B cell (primary cell): ENCODE measurements around the gene SKAP1. TPM values are rescaled to one million over a fixed set of nuclear protein-coding genes. Genes with fewer than 3 reads are reported as not detected.

Source experiments
- ATAC-seq: fragments of 200-7000 bp; cut with Tn5 transposase; one replicate; pipeline ENCODE4 v1.10.0; 2021; ENCODE audit warnings: low read depth, mild to moderate bottlenecking, moderate number of reproducible peaks, moderate library complexity
- CTCF ChIA-PET: fragments of 350-600 bp; sonication (Branson Sonifier 250); formaldehyde crosslinking; loops from one replicate; lab custom pipeline; 2021; ENCODE audit warnings: antibody characterized with exemption, inconsistent platforms; lab: Charles Lee
- POLR2A ChIA-PET: fragments of 350-600 bp; sonication (Branson Sonifier 250); formaldehyde crosslinking; loops from one replicate; lab custom pipeline; 2021; ENCODE audit warnings: antibody characterized with exemption; lab: Charles Lee
- DNase-seq: peaks from one replicate; pipeline ENCODE4 v3.0.0; 2013
- H2AFZ ChIP-seq: 2 replicates; pipeline ENCODE4 v1.6.1; 2012; ENCODE audit warnings: mild to moderate bottlenecking, low read depth, low read length; ENCODE audit not compliant: insufficient read depth, poor library complexity, severe bottlenecking
- H3K27ac ChIP-seq, 2 donors: 1 replicate in 1 of 2; 2 replicates in 1 of 2; pipeline ENCODE4 v1.5.1; 2012 to 2013; ENCODE audit warnings: low read length in 2 of 2, mild to moderate bottlenecking in 2 of 2, moderate library complexity in 1 of 2
- H3K27me3 ChIP-seq, 4 experiments: fragments of 200-600 bp in 1 of 4; sonication (generic) in 1 of 4; replicated peaks in 1 of 4; 1 replicate in 2 of 4; 2 replicates in 2 of 4; pipeline versions ENCODE4 v1.6.1 to v1.7.0; 2013 to 2016; ENCODE audit warnings: low read length in 3 of 4, mild to moderate bottlenecking in 2 of 4, mixed read lengths in 1 of 4, moderate library complexity in 1 of 4; ENCODE audit not compliant: insufficient read depth in 4 of 4, control insufficient read depth in 3 of 4; ENCODE audit errors: control extremely low read depth in 1 of 4
- H3K36me3 ChIP-seq, 2 experiments: replicated peaks in 1 of 2; 1 replicate in 1 of 2; 2 replicates in 1 of 2; pipeline versions ENCODE4 v1.6.1 to v1.7.1; 2013; ENCODE audit warnings: low read length in 1 of 2; ENCODE audit not compliant: insufficient read depth in 2 of 2, control insufficient read depth in 1 of 2; ENCODE audit errors: control extremely low read depth in 1 of 2, extremely low read depth in 1 of 2
- H3K4me1 ChIP-seq, 2 donors: fragments of 200-600 bp in 1 of 2; sonication (generic) in 1 of 2; 1 replicate in 1 of 2; 2 replicates in 1 of 2; pipeline versions ENCODE4 v1.5.1 to v1.6.1; 2013 to 2017; ENCODE audit warnings: low read length in 2 of 2; ENCODE audit not compliant: control insufficient read depth in 2 of 2, insufficient read depth in 2 of 2
- H3K4me2 ChIP-seq: replicated peaks from 2 replicates; pipeline ENCODE3; 2012; ENCODE audit warnings: mild to moderate bottlenecking, low read depth, low read length; ENCODE audit not compliant: poor library complexity, severe bottlenecking
- H3K4me3 ChIP-seq, 5 experiments: fragments of 200-600 bp in 1 of 5; sonication (generic) in 1 of 5; 1 replicate in 3 of 5; 2 replicates in 2 of 5; pipeline versions ENCODE4 v1.5.1 to v1.7.0; 2011 to 2016; ENCODE audit warnings: low read length in 4 of 5, mild to moderate bottlenecking in 4 of 5, low read depth in 2 of 5, control low read depth in 1 of 5, moderate library complexity in 1 of 5; ENCODE audit not compliant: insufficient read depth in 1 of 5; ENCODE audit errors: control extremely low read depth in 1 of 5, extremely low read depth in 1 of 5
- H3K79me2 ChIP-seq: fragments of 200-600 bp; sonication (generic); one replicate; pipeline ENCODE4 v1.6.0; 2016; ENCODE audit warnings: low read length; ENCODE audit not compliant: control insufficient read depth, insufficient read depth
- H3K9ac ChIP-seq: fragments of 200-600 bp; sonication (generic); 2 replicates; pipeline ENCODE4 v1.6.1; 2017; ENCODE audit warnings: mild to moderate bottlenecking, low read length, moderate library complexity
- H3K9me3 ChIP-seq, 3 donors: one replicate each; pipeline versions ENCODE4 v1.6.1 to v1.7.1; 2013; ENCODE audit warnings: low read length in 2 of 3; ENCODE audit not compliant: control insufficient read depth in 2 of 3, insufficient read depth in 1 of 3; ENCODE audit errors: control extremely low read depth in 1 of 3
- H4K20me1 ChIP-seq: 2 replicates; pipeline ENCODE4 v1.6.0; 2012; ENCODE audit warnings: mild to moderate bottlenecking, low read length; ENCODE audit not compliant: insufficient read depth, control insufficient read depth, poor library complexity, severe bottlenecking
- H3K27ac Mint-ChIP-seq: one replicate; pipeline ENCODE4 v1.8.0; 2021; ENCODE audit warnings: mixed read lengths
- H3K27me3 Mint-ChIP-seq: one replicate; pipeline ENCODE4 v1.8.0; 2021; ENCODE audit warnings: mixed read lengths
- H3K4me1 Mint-ChIP-seq: one replicate; pipeline ENCODE4 v1.8.0; 2021; ENCODE audit warnings: mixed read lengths
- H3K4me3 Mint-ChIP-seq: one replicate; pipeline ENCODE4 v1.8.0; 2021; ENCODE audit warnings: mixed read lengths
- H3K9me3 Mint-ChIP-seq: one replicate; pipeline ENCODE4 v1.8.0; 2022; ENCODE audit warnings: mixed read lengths; ENCODE audit not compliant: insufficient read depth
- CTCF ChIP-seq: fragments of 200-600 bp; IDR thresholded peaks from one replicate; pipeline ENCODE4 v1.8.0; 2022; ENCODE audit warnings: antibody characterized with exemption, mild to moderate bottlenecking
- EZH2 ChIP-seq: IDR thresholded peaks from 2 replicates; pipeline ENCODE4 v1.6.1; 2012; ENCODE audit warnings: borderline replicate concordance, low read depth, mild to moderate bottlenecking, moderate library complexity, low read length; ENCODE audit not compliant: insufficient read depth, poor library complexity, severe bottlenecking
- WGBS: methylation state at CpG from one replicate; pipeline ENCODE4 v1.1.5; 2013; ENCODE audit warnings: missing lambda C conversion rate; ENCODE audit not compliant: insufficient coverage; 5-methylcytosine and 5-hydroxymethylcytosine counted together
- intact Hi-C: fragments of 100-400 bp; cut with micrococcal nuclease; formaldehyde crosslinking; loops from one replicate; pipeline ENCODE4 v1.10.0; 2022
- polyA plus RNA-seq: library from polyadenylated mRNA; depleted of rRNA; stranded (reverse); fragments of >200 nt; gene quantifications from 2 replicates; pipeline ENCODE4 v1.2.3, GENCODE V29; 2012
- total RNA-seq, 2 donors: library from RNA; stranded (reverse); fragments of 120-200 nt in 1 of 2; gene quantifications; 1 replicate in 1 of 2; 2 replicates in 1 of 2; pipeline versions ENCODE4 v1.2.3 to v1.2.4, GENCODE V29; 2013 to 2022

SKAP1 gene
- total and polyA plus RNA-seq, 2 donors (not counting 1 experiment from before 2014, with no cell fraction given) = 33.1 to 37.3 TPM

GRCh38 chr17:48263731-48264035, 166.3 kb downstream of the SKAP1 start:
- ChIA-PET POLR2A (no interaction called here), CTCF (interaction anchor here (1.0 to 3.8 kb wide), 13 partner anchors 9 to 354 kb away, joined by 3 to 21 read pairs (median 7); partner anchors contain the start of gene HOXB5)
- Histone ChIP-seq H3K4me1 (no peaks in the 10 kb centered on the region), H3K9ac (no peak overlapping the region), H3K27ac (no peak overlapping the region), H3K36me3 (peaks cover 0 to 2% of the 10 kb centered on the region in 2 experiments), H3K9me3 (no peaks in the 10 kb centered on the region), H4K20me1 (no peaks in the 10 kb centered on the region), H3K79me2 (no peaks in the 10 kb centered on the region), H3K4me3 (no peak overlapping the region), H2AFZ (no peak overlapping the region), H3K4me2 (no peak overlapping the region), H3K27me3 (no peaks in the 10 kb centered on the region)
- H3K4me1 Mint-ChIP-seq = no peaks in the 10 kb centered on the region
- intact Hi-C loops = loop anchor here (1.0 kb wide), 1 partner anchor 355 kb away; no protein-coding TSS in a partner anchor
- H3K4me3 Mint-ChIP-seq = no peak overlapping the region
- no peak for TF ChIP-seq EZH2
- H3K9me3 Mint-ChIP-seq = no peaks in the 10 kb centered on the region
- no peak overlapping the region for H3K27ac Mint-ChIP-seq
- H3K27me3 Mint-ChIP-seq = no peaks in the 10 kb centered on the region
- ATAC-seq = no peak
- DNase-seq = no peak
- 98% methylated on average over 4 of the region's 8 CpGs for WGBS

- no peak overlapping the region for H3K27ac ChIP-seq
- ChIA-PET CTCF (interaction anchor here (0.6 to 3.8 kb wide), 25 partner anchors 8 to 366 kb away, joined by 3 to 21 read pairs (median 4); partner anchors contain the start of genes HOXB5 and HOXB8), POLR2A (no interaction called here)
- no peak overlapping the region for H3K4me3 ChIP-seq
- ATAC-seq = no peak
- no peaks in the 10 kb centered on the region for H3K79me2 ChIP-seq
- no peaks in the 10 kb centered on the region for H3K27me3 Mint-ChIP-seq
- H2AFZ ChIP-seq = no peak overlapping the region
- no peaks in the 10 kb centered on the region for H3K4me1 Mint-ChIP-seq
- H3K4me3 Mint-ChIP-seq = no peak overlapping the region
- no peaks in the 10 kb centered on the region for H3K27me3 ChIP-seq
- no peak overlapping the region for H3K9ac ChIP-seq
- H4K20me1 ChIP-seq = no peaks in the 10 kb centered on the region
- H3K4me1 ChIP-seq = no peaks in the 10 kb centered on the region
- DNase-seq = peak; percentile 29
- intact Hi-C loops = loop anchor here (1.0 kb wide), 1 partner anchor 355 kb away; no protein-coding TSS in a partner anchor
- H3K36me3 ChIP-seq = peaks cover 0 to 2% of the 10 kb centered on the region in 2 experiments
- WGBS = 86% methylated on average over 2 of the region's 2 CpGs
- peak; percentile 59 for TF ChIP-seq CTCF
- TF ChIP-seq EZH2 = no peak
- no peaks in the 10 kb centered on the region for H3K9me3 ChIP-seq
- no peak overlapping the region for H3K4me2 ChIP-seq
- H3K27ac Mint-ChIP-seq = no peak overlapping the region
- no peaks in the 10 kb centered on the region for H3K9me3 Mint-ChIP-seq
Measured at GRCh38 chr17:48262982-48263730, 166.9 kb downstream of the SKAP1 start.
